Pulmonary artery endothelial cell (primary cell): ENCODE measurements around the gene RPL3. TPM values are rescaled to one million over a fixed set of nuclear protein-coding genes. Genes with fewer than 3 reads are reported as not detected.
A peak's percentile ranks its signal among the peaks of the same experiment; 100 is the strongest.

Experiments used
- DNase-seq: peaks from one replicate; pipeline ENCODE4 v3.0.0-alpha.2; 2011; ENCODE audit warnings: low read depth, low spot score
- total RNA-seq: library from RNA; depleted of rRNA; stranded (reverse); fragments of >200 nt; gene quantifications from 2 replicates; pipeline ENCODE4 v1.2.3, GENCODE V29; 2014

Gene RPL3
- total RNA-seq, 1 donor from 2014 or later: 4,770 TPM

DNA sequence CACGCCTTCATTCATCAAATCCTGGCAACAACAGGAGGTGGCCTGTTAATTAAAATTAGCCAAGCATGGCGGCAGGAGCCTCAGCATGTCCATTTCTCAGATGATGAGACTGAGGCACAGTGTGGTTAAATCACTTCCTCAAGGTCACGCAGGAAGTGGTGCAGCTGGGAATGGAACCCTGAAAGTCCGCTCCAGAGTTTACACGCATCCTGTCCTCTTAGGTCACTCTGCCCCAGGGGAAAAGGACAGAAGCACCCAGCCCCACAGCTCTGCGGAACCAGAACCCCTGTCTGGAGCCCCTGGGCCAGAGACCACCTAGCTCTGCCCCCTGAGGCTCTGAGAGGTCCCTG is 19.6 kb downstream of the RPL3 start:
- DNase-seq: no peak

DNA sequence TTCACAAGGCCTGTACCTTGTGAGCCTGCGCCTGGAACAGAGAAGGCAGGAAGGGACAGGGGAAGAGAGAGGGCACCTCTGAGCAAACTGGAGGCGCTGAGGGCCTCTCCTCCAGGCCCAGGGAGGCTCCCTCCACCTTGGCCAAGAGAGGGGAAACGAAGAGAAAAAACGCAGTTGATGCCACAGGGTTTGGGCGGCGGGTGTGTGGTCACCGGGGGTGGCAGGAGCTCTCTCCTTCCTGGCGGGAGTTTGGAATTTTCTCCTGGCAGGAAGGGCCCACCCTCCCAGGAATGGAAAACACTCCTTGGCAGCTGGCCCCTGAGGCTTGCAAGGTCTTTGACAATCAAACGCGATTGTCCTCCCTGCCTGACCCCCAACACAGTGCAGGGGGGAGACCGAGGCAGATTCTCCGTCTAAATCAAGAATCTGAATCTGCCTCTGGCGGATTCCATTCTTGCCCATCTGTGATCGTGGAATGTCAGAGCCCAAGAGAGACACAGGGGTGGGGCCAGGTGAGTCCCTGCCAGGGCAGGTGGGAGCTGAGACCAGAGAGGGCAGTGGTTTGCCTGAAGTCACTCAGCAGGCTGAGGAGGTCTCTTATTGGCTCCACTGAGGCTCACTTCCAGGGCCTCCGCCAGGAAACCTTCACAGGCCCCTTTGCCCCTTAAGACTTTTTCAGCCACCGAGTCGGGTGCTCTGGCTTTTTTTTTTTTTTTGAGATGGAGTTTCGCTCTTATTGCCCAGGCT is 21.0 kb downstream of the RPL3 start:
- DNase-seq: no peak

DNA sequence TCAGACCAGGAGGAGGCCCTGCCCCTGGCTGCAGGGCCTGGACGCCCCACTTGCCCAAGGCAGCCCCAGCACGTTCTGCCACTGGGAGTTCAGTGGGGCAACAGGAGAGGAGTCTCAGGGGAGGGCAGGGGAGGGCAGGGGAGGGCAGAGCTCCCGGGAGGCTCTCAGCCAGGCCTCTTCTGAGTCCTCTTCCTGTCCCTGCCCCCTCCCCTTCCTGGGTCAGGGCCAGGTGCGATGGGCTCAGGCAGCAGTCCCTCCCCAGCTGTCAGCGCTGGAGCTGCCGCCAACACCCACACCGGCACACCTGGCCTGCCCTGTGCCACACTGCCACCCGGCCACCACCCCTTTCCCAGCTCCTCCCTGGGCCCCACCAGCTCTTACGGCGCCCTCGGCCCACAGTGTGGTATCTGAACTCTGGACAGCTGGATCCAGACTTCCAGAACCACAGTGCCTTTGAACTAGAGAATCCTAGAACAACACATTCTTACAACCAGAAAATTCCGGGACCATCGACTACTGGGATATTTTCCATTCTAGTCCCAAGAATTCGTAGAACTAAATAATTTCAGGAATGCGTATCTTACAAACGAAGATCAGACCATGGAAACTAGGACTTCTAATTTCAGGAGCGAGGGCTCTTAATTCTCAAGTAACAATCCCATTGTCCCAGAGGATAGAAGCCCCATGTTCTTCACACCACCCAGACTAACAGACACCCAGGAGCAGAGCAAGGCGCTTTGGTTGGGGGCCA is 21.8 kb downstream of the RPL3 start:
- no peak for DNase-seq

DNA sequence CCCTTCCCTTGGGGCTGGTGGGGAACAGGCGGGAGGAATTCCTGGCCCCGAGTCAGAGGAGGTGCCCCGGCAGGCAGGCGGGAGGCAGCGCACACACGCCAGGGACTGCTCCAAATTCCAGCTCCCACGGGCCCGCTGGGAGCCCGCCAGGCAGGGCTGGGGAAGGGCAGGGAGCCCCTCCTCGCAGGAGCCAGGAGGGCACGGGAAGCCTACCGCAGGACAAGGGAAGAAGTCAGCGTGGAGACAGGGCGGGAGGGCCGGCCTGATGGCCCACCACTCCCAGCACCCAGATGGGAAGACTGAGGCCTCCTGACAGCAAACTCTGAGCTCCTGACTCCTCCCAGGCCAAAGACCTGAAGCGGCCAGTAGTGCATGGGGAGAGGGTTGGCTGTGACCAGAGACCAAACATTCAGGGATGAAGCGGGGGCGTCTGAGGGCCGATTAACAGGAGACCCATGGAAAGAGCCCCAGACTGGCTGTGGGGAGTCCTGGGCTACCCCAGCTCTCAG is 22.4 kb downstream of the RPL3 start:
- no peak for DNase-seq

GRCh38 chr22:39296535-39296934 is 22.9 kb downstream of the RPL3 start:
- no peak for DNase-seq

- no peak for DNase-seq
Measured at GRCh38 chr22:39294571-39295468, 24.6 kb downstream of the RPL3 start.

DNA sequence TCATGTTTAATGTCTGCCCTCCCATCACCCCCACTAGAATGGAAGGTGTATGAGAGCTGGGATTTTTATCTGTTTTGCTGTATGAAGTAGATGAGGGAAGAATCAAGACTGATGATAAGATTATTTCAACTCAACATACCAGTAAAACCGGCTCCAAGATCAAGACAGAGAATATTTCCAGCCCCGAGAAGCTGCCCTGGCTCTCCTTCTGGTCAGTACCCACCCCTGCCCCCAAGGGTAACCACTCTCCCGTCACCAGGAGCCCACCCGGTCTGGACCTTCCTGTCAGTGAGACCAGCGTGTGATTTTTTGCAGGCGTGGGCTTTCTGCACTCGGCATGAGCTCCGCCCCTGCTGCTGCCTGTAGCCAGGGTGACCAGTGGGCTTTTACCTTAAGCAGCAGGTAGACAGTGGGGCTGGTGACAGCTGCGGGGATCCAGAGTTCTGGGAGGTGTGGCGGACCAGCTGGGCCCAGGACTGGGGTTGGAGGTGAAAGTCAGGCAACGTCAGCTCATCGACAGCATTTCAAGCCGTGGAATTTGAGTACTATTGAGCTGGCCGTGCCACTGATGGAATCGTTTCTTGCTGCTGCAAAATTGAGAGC is 25.6 kb downstream of the RPL3 start:
- no peak for DNase-seq

- peak; percentile 88 for DNase-seq
Measured at GRCh38 chr22:39292561-39293074, 26.8 kb downstream of the RPL3 start.

- DNase-seq: no peak
Measured at GRCh38 chr22:39292031-39292462, 27.4 kb downstream of the RPL3 start.

DNA sequence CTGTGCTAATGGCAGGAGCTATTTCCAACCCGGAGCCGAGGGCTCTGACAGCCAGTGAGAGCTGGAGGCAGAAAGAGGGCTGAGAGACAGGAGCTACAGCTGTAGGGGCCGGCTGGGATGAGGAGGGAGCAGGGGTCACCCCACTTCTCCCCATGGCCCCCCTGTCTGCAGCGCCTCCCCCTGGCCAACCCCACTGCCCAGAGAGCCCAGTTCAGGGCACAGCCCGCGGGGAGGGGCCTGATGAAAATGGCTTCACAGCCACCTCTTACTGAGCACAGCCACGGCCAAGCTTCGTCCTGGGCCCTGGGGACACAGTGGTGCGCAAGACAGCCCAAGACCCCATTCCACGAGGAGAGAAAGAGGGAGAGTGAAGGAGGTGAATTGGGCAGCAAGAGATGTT is 27.9 kb downstream of the RPL3 start:
- no peak for DNase-seq

DNA sequence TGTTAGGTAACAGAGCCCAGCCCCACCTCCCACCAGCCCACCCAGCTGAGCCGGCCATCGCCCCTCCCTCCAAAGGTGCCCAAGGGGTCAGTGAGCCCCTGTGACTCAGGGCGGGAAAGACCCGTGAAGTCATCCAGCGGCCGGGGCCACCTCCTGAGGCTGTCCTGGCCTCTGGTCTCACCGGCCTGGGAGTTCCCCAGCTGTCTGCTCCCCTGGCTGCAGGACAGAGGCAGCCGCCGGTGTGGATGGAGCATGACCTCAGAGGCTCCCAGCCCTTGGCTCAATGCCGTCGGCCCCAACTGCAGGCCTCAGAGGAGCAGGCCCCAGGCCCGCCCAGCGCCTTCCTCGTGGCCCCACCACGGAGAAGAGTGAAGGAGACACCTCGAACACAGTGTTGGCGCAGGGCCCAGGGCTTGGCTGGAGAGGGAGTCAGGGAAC is 28.7 kb downstream of the RPL3 start:
- DNase-seq: no peak

DNA sequence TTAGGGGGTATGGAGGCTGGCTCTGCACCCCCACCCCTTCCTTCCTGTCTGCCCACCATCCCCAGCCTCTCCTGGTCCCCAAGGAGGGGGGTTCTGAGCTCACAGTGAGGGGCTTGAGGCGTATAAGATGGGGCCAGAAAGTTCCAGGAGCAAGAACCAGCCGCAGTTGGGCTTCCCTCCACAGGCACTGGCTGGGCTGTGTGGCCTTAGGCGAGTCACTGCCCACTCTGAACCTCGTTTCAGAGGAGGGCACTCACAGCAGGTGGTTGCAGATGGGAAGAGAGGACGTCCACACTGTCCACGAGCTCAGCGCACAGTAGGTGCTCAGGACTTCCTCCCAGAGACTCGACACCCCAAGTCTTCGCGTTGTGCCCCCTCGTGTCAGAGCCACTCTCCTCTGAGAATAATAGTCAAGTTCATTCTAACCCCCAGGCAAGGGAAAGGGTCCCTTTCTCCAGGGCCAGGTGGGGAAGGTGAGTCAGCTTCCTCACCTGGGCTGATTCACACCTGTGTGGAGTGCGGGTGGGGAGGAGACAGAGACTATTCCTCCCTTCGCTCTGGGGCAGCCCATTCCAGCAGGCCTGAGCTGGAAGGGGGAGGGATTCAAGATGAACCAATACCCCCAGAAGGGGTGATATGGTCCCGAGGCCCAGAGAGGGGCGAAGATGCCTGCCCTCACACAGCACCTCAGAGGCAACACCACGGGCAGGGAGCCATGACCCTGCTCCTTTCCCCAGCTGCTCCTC is 29.3 kb downstream of the RPL3 start:
- DNase-seq: no peak

GRCh38 chr22:39289533-39289932 is 29.9 kb downstream of the RPL3 start:
- no peak for DNase-seq

DNA sequence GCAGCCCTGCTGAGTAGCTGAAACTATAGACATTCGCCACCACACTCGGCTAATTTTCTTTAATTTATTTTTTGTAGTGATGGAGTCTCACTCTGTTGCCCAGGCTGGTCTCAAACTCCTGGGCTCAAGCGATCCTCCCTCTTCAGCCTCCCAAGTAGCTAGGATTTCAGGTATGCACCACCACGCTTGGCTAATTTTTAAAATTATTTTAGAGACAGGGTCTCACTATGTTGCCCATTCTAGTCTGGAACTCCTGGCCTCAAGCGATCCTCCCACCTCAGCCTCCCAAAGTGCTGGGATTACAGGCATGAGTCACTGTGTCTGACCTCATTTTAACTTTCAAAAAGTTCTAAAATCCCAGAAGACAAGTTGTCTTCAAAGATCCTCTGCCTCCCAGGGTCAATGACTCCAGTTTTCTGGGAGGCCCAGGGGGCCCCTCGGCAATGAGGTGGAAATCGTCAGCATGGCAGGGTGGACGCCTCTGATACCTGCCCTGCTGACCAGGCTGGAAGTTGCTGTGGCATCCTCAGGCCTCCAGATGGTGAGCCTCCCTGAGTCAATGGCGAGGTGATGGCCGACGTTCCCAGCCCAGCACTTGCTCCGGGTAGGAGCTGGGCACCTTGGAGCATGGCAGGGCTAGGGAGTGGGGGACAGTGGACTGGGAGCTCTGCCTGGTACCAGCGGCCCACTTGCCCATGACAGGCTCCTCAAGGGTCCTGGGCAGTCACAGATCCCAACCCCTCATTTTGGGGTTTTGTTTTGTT is 31.1 kb downstream of the RPL3 start:
- DNase-seq: no peak

- DNase-seq: no peak
Measured at GRCh38 chr22:39287076-39287725, 32.2 kb downstream of the RPL3 start.

DNA sequence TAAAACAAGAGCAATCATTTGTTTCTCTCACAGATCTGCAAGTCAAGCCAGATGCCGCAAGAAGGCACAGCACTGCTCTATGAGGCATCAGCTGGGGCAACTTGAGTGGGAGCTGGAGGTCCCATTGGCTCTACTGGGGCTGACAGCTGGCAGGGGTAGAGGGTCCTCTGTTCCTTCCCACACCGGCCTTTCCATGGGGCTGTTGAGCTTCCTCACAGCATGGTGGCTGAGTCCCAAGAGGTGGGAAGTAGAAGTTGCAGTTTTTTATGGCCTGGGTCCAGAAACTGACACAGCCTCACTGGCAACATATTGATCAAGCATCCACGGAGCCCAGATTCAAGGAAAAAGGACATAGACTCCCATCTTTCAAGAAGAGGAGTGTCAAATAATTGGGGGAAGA is 34.4 kb downstream of the RPL3 start:
- DNase-seq: no peak

- DNase-seq: no peak
Measured at GRCh38 chr22:39284142-39284980, 35.1 kb downstream of the RPL3 start.
